Neural progenitor cell (in vitro differentiated cells): ENCODE results near the gene SNN.

Source experiments
- EZH2phosphoT487 ChIP-seq: fragments of 200-600 bp; sonication (generic); IDR thresholded peaks from 2 replicates; pipeline ENCODE4 v1.6.1; 2017; ENCODE audit warnings: antibody characterized with exemption
- TF ChIP-seq, protein P1 (sequence below): fragments of 200-600 bp; sonication (generic); IDR thresholded peaks from 2 replicates; pipeline ENCODE4 v1.5.1; 2017; ENCODE audit warnings: antibody characterized with exemption, mild to moderate bottlenecking

DNA sequence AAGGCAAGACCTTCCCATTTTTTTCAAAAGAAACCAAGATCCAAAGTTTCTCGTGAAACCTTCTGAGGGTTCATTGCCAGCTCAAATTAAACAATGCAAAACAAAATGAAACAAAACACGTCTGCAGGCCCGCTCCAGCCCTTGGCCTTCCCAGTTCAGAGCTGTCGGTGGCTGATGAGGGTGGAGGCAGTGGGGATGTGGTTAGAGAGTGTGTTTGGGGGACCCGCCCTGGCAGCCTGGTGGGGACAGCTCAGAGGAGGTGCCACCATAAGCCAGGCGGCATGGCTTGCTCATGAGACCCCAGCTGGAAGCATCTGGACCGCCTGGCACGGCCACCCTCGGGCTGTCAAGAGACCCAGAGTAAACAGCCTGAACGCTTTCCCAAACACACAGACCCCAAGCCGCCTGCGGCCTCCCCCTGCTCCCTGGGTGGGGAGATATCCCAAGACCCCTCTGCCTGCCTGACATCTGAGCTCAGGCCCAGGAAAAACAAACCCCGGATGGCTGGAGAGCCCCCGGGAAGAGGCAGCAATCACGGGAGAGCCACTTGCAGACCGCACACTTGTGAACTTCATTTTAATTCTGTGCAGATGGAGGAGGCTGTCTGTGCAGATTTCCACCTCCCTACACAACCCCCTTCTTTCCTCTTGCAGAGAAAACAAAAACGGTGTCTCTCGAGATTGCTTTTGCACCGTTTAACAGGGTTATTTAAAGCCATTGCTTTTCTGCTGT, 46.2 kb upstream of the SNN start:
- TF ChIP-seq, protein P1, sequence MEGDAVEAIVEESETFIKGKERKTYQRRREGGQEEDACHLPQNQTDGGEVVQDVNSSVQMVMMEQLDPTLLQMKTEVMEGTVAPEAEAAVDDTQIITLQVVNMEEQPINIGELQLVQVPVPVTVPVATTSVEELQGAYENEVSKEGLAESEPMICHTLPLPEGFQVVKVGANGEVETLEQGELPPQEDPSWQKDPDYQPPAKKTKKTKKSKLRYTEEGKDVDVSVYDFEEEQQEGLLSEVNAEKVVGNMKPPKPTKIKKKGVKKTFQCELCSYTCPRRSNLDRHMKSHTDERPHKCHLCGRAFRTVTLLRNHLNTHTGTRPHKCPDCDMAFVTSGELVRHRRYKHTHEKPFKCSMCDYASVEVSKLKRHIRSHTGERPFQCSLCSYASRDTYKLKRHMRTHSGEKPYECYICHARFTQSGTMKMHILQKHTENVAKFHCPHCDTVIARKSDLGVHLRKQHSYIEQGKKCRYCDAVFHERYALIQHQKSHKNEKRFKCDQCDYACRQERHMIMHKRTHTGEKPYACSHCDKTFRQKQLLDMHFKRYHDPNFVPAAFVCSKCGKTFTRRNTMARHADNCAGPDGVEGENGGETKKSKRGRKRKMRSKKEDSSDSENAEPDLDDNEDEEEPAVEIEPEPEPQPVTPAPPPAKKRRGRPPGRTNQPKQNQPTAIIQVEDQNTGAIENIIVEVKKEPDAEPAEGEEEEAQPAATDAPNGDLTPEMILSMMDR, result no peak
- TF ChIP-seq EZH2phosphoT487, result no peak
